22Rv1 (cell line): Measurements from ENCODE around the gene KIF12.
"Not testable (repeated sequence)": the region's sequence is repeated elsewhere in the genome, so short reads cannot be mapped to it uniquely, and the experiment has no call there.

Experiments
- H3K27ac ChIP-seq: fragments of 450-650 bp; 2 replicates; pipeline ENCODE4 v1.5.1; 2017
- CTCF ChIP-seq: fragments of 450-650 bp; IDR thresholded peaks from 2 replicates; pipeline ENCODE4 v1.5.1; 2017; ENCODE audit warnings: mild to moderate bottlenecking
- ZFX ChIP-seq: fragments of 450-650 bp; IDR thresholded peaks from 2 replicates; pipeline ENCODE4 v1.6.1; 2017; ENCODE audit warnings: antibody characterized with exemption, borderline replicate concordance

KIF12 gene

GRCh38 chr9:114138552-114138971 is 39.5 kb upstream of the KIF12 start:
- no peak for TF ChIP-seq CTCF
- TF ChIP-seq ZFX, result no peak
- H3K27ac ChIP-seq, result no peak overlapping the region

- TF ChIP-seq ZFX, result no peak
- no peak for TF ChIP-seq CTCF
- H3K27ac ChIP-seq, result no peak overlapping the region
Measured at GRCh38 chr9:114137831-114138230, 38.7 kb upstream of the KIF12 start.

- TF ChIP-seq ZFX (no peak), CTCF (no peak)
- no peak overlapping the region for H3K27ac ChIP-seq
Measured at GRCh38 chr9:114134827-114135396, 35.8 kb upstream of the KIF12 start.

- H3K27ac ChIP-seq, result no peak overlapping the region
Measured at GRCh38 chr9:114132550-114132918, 33.4 kb upstream of the KIF12 start.

GRCh38 chr9:114131808-114132549 is 32.9 kb upstream of the KIF12 start:
- H3K27ac ChIP-seq, result no peak overlapping the region
- no peak for TF ChIP-seq CTCF
- no peak for TF ChIP-seq ZFX

More at GRCh38 chr9:114132550-114132918, 33.4 kb upstream of the KIF12 start:
- TF ChIP-seq ZFX, result no peak
- no peak for TF ChIP-seq CTCF

- TF ChIP-seq ZFX, result no peak
- no peak for TF ChIP-seq CTCF
Measured at GRCh38 chr9:114130624-114131277, 31.7 kb upstream of the KIF12 start.

GRCh38 chr9:114130141-114130540 is 31.0 kb upstream of the KIF12 start:
- H3K27ac ChIP-seq, result no peak overlapping the region
- TF ChIP-seq CTCF, result no peak
- TF ChIP-seq ZFX, result no peak

More at GRCh38 chr9:114130624-114131277, 31.7 kb upstream of the KIF12 start:
- H3K27ac ChIP-seq, result no peak overlapping the region

- H3K27ac ChIP-seq, result not testable (repeated sequence)
Measured at GRCh38 chr9:114128759-114129158, 29.7 kb upstream of the KIF12 start.
